GM19455 (cell line): ENCODE data around the gene TDRD7.

Experiments
- ATAC-seq: cut with Tn5 transposase; IDR thresholded peaks from one replicate; pipeline ENCODE4 v1.9.1; 2021; ENCODE audit not compliant: unreplicated experiment

Gene TDRD7

GRCh38 chr9:97504381-97505216, 92.7 kb downstream of the TDRD7 start:
- no peak for ATAC-seq

- ATAC-seq: no peak
Measured at GRCh38 chr9:97505845-97506244, 93.9 kb downstream of the TDRD7 start.

GRCh38 chr9:97506306-97506705, 94.4 kb downstream of the TDRD7 start:
- no peak for ATAC-seq

GRCh38 chr9:97506787-97507186, 94.9 kb downstream of the TDRD7 start:
- no peak for ATAC-seq

- no peak for ATAC-seq
Measured at GRCh38 chr9:97507428-97507984, 95.6 kb downstream of the TDRD7 start.

GRCh38 chr9:97508852-97509251, 97.0 kb downstream of the TDRD7 start:
- ATAC-seq: no peak

- ATAC-seq: no peak
Measured at GRCh38 chr9:97510797-97511654, 99.1 kb downstream of the TDRD7 start.

GRCh38 chr9:97511655-97512427, 99.9 kb downstream of the TDRD7 start:
- ATAC-seq: no peak

GRCh38 chr9:97512966-97513560, 101.2 kb downstream of the TDRD7 start:
- no peak for ATAC-seq

- no peak for ATAC-seq
Measured at GRCh38 chr9:97514531-97514930, 102.6 kb downstream of the TDRD7 start.

GRCh38 chr9:97515662-97516061, 103.8 kb downstream of the TDRD7 start:
- no peak for ATAC-seq

GRCh38 chr9:97516111-97516510, 104.2 kb downstream of the TDRD7 start:
- ATAC-seq: no peak

GRCh38 chr9:97517331-97518089, 105.6 kb downstream of the TDRD7 start:
- ATAC-seq: no peak

- no peak for ATAC-seq
Measured at GRCh38 chr9:97518166-97518908, 106.4 kb downstream of the TDRD7 start.

GRCh38 chr9:97518909-97519307, 107.0 kb downstream of the TDRD7 start:
- no peak for ATAC-seq

GRCh38 chr9:97519441-97519970, 107.6 kb downstream of the TDRD7 start:
- no peak for ATAC-seq

GRCh38 chr9:97521576-97522333, 109.9 kb downstream of the TDRD7 start:
- no peak for ATAC-seq

- ATAC-seq: no peak
Measured at GRCh38 chr9:97524424-97524823, 112.5 kb downstream of the TDRD7 start.
